DOHH2 (cell line): ENCODE measurements around the gene CFAP210.

Source experiments
- EZH2phosphoT487 ChIP-seq: fragments of 200-600 bp; sonication (generic); IDR thresholded peaks from 2 replicates; pipeline ENCODE4 v1.6.1; 2017; ENCODE audit warnings: borderline replicate concordance, mild to moderate bottlenecking, antibody characterized with exemption, low read length, moderate library complexity, mixed read lengths
- TF ChIP-seq, protein P1 (sequence below): fragments of 200-600 bp; sonication (generic); IDR thresholded peaks from one replicate; pipeline ENCODE4 v1.5.1; 2014; ENCODE audit warnings: antibody characterized with exemption, mild to moderate bottlenecking, low read depth, low read length; ENCODE audit not compliant: poor library complexity, severe bottlenecking

DNA sequence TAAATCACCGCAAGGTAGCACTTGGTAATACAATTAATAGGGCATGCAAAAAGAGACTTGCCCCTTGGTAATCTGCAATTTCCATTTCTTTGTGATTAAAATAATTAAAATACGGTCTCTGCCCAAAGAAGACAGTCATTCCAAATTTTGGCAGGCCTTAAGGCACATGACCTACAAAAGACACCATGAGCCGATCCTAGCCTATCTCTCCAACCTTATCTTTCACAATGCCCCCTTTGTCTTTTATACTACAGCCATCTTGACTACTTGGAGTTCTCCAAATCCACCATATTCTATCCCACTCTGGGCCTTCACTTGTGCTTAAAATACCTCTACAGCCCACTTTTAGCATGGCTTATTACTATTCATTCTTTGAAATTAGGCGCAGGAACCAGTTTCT is 23.3 kb downstream of the CFAP210 start:
- TF ChIP-seq, protein P1, sequence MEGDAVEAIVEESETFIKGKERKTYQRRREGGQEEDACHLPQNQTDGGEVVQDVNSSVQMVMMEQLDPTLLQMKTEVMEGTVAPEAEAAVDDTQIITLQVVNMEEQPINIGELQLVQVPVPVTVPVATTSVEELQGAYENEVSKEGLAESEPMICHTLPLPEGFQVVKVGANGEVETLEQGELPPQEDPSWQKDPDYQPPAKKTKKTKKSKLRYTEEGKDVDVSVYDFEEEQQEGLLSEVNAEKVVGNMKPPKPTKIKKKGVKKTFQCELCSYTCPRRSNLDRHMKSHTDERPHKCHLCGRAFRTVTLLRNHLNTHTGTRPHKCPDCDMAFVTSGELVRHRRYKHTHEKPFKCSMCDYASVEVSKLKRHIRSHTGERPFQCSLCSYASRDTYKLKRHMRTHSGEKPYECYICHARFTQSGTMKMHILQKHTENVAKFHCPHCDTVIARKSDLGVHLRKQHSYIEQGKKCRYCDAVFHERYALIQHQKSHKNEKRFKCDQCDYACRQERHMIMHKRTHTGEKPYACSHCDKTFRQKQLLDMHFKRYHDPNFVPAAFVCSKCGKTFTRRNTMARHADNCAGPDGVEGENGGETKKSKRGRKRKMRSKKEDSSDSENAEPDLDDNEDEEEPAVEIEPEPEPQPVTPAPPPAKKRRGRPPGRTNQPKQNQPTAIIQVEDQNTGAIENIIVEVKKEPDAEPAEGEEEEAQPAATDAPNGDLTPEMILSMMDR, result no peak
- TF ChIP-seq EZH2phosphoT487, result no peak
